NCI-H2107 treated with DMSO at 0.1 percent for 48 hours (cell line): ENCODE measurements around the gene VPS37D.
"Not testable (repeated sequence)": the region's sequence is repeated elsewhere in the genome, so short reads cannot be mapped to it uniquely, and the experiment has no call there.

Source experiments
- DNase-seq: peaks from one replicate; lab custom pipeline; 2025; ENCODE audit not compliant: unreplicated experiment; lab: John Stamatoyannopoulos, UW

The VPS37D gene

GRCh38 chr7:73705551-73705920 is 37.9 kb downstream of the VPS37D start:
- DNase-seq: no peak

- peak; percentile 29 for DNase-seq
Measured at GRCh38 chr7:73706126-73707044, 38.8 kb downstream of the VPS37D start.

- DNase-seq: peak; percentile 83
Measured at GRCh38 chr7:73707045-73707631, 39.5 kb downstream of the VPS37D start.

GRCh38 chr7:73708961-73709549 is 41.4 kb downstream of the VPS37D start:
- no peak for DNase-seq

- no peak for DNase-seq
Measured at GRCh38 chr7:73712773-73713172, 45.1 kb downstream of the VPS37D start.

- not testable (repeated sequence) for DNase-seq
Measured at GRCh38 chr7:73713319-73713718, 45.7 kb downstream of the VPS37D start.

GRCh38 chr7:73715648-73716317 is 48.2 kb downstream of the VPS37D start:
- DNase-seq: peak; percentile 86

GRCh38 chr7:73716318-73716890 is 48.8 kb downstream of the VPS37D start:
- DNase-seq: no peak

GRCh38 chr7:73717025-73717807 is 49.6 kb downstream of the VPS37D start:
- no peak for DNase-seq

GRCh38 chr7:73717991-73718405 is 50.4 kb downstream of the VPS37D start:
- no peak for DNase-seq

GRCh38 chr7:73718438-73718881 is 50.8 kb downstream of the VPS37D start:
- no peak for DNase-seq

- DNase-seq: peak; percentile 14
Measured at GRCh38 chr7:73718905-73719805, 51.5 kb downstream of the VPS37D start, which contains the start of gene STX1A. Gene STX1A (minus strand): TSS chr7:73719669. CDS start chr7:73719631, 38 bp downstream.

- no peak for DNase-seq
Measured at GRCh38 chr7:73719806-73720169, 52.2 kb downstream of the VPS37D start.

GRCh38 chr7:73720443-73720842 is 52.8 kb downstream of the VPS37D start:
- DNase-seq: not testable (repeated sequence)

GRCh38 chr7:73721377-73721817 is 53.8 kb downstream of the VPS37D start:
- DNase-seq: no peak
